Esophagus squamous epithelium (tissue), 5 donors: Measurements from ENCODE around the gene CCDC171. TPM values are rescaled to one million over a fixed set of nuclear protein-coding genes. Genes with fewer than 3 reads are reported as not detected.

Source experiments
- DNase-seq: peaks from one replicate; lab custom pipeline; 2025; lab: John Stamatoyannopoulos, UW
- H3K27ac ChIP-seq, 4 donors: fragments of 200-600 bp; sonication (generic); one replicate each; pipeline ENCODE4 v1.5.1; 2016 to 2019; ENCODE audit warnings: mild to moderate bottlenecking in 1 of 4
- H3K27me3 ChIP-seq, 4 donors: fragments of 200-600 bp; sonication (generic); 1 replicate in 3 of 4; 2 replicates in 1 of 4; pipeline versions ENCODE4 v1.5.1 to v1.6.0; 2017 to 2021; ENCODE audit warnings: antibody characterized with exemption in 1 of 4
- H3K36me3 ChIP-seq, 3 donors: fragments of 200-600 bp; sonication (generic); one replicate each; pipeline ENCODE4 v1.5.1; 2016 to 2019
- H3K4me1 ChIP-seq, 3 donors: fragments of 200-600 bp; sonication (generic); one replicate each; pipeline ENCODE4 v1.5.1; 2017 to 2019
- H3K4me3 ChIP-seq, 4 donors: fragments of 200-600 bp; sonication (generic); 1 replicate in 3 of 4; 2 replicates in 1 of 4; pipeline ENCODE4 v1.5.1; 2016 to 2019; ENCODE audit warnings: mild to moderate bottlenecking in 2 of 4, moderate library complexity in 1 of 4
- H3K9me3 ChIP-seq, 3 donors: fragments of 200-600 bp; sonication (generic); one replicate each; pipeline ENCODE4 v1.5.1; 2016 to 2019
- POLR2A ChIP-seq, 4 donors: fragments of 450-650 bp; IDR thresholded peaks; one replicate each; pipeline ENCODE4 v1.6.1; 2017; ENCODE audit warnings: antibody characterized with exemption in 4 of 4, mild to moderate bottlenecking in 4 of 4, moderate library complexity in 3 of 4
- WGBS, 2 donors: methylation state at CpG; one replicate each; pipeline ENCODE4 v1.1.5; 2018; 5-methylcytosine and 5-hydroxymethylcytosine counted together
- intact Hi-C: fragments of 100-400 bp; cut with DNase I; formaldehyde crosslinking; loops from one replicate; pipeline ENCODE4 v1.15.0; 2022
- total RNA-seq, 4 donors: library from RNA; depleted of rRNA; stranded (reverse); fragments of >200 nt; gene quantifications; one replicate each; pipeline ENCODE4 v1.1.0, GENCODE V29; 2016
- TF ChIP-seq, protein P1 (sequence below), 6 experiments: fragments of 450-650 bp in 4 of 6; fragments of 200-600 bp in 2 of 6; sonication (generic) in 2 of 6; IDR thresholded peaks; one replicate each; pipeline ENCODE4 v1.5.1; 2016 to 2019; ENCODE audit warnings: antibody characterized with exemption in 6 of 6, mild to moderate bottlenecking in 4 of 6, moderate library complexity in 4 of 6
- donor health status: DM: yes; HTN: yes; CAD: no.

Gene CCDC171
- total RNA-seq: 1 to 10 TPM in 3 of 4 donors, under 1 TPM in 1; 0.53 to 2.9 (median 1.6) TPM

- Histone ChIP-seq H3K4me3 (peak within 1 kb of the TSS; percentile 66 to 79 (median 70)), H3K9me3 (no peaks in the 10 kb centered on the region), H3K4me1 (peaks cover 4 to 19% (median 6%) of the 10 kb centered on the region in 3 donors), H3K27ac (peak within 1 kb of the TSS; percentile 85 to 92 (median 88)), H3K36me3 (no peaks in the 10 kb centered on the region), H3K27me3 (no peaks in the 10 kb centered on the region)
- TF ChIP-seq, protein P1, sequence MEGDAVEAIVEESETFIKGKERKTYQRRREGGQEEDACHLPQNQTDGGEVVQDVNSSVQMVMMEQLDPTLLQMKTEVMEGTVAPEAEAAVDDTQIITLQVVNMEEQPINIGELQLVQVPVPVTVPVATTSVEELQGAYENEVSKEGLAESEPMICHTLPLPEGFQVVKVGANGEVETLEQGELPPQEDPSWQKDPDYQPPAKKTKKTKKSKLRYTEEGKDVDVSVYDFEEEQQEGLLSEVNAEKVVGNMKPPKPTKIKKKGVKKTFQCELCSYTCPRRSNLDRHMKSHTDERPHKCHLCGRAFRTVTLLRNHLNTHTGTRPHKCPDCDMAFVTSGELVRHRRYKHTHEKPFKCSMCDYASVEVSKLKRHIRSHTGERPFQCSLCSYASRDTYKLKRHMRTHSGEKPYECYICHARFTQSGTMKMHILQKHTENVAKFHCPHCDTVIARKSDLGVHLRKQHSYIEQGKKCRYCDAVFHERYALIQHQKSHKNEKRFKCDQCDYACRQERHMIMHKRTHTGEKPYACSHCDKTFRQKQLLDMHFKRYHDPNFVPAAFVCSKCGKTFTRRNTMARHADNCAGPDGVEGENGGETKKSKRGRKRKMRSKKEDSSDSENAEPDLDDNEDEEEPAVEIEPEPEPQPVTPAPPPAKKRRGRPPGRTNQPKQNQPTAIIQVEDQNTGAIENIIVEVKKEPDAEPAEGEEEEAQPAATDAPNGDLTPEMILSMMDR (IDR thresholded peaks at IDR 0.05): no peak
- peak in 3 of 4 donors; percentile 34 to 68 (median 61) for TF ChIP-seq POLR2A (IDR thresholded peaks at IDR 0.05)
- DNase-seq: peak; percentile 24
- WGBS, 2 donors: 0 to 1% methylated on average over 7 to 21 of the region's 65 CpGs
- intact Hi-C loops: no loop called here
These were observed at the start of gene CCDC171 for GRCh38 chr9:15552636-15553527. Gene CCDC171, plus strand, starts transcription at chr9:15553043. Its CDS starts 11,046 bp downstream, at chr9:15564089.

GRCh38 chr9:15505921-15506320 is 46.9 kb upstream of the CCDC171 start:
- 83 to 93% methylated on average over 3 of the region's 3 CpGs for WGBS, 2 donors
- H3K9me3 ChIP-seq: no peaks in the 10 kb centered on the region
- H3K4me3 ChIP-seq: no peak overlapping the region
- H3K27ac ChIP-seq: no peak overlapping the region
- H3K4me1 ChIP-seq: peaks cover 0 to 21% (median 7%) of the 10 kb centered on the region in 3 donors
- H3K27me3 ChIP-seq: no peaks in the 10 kb centered on the region
- intact Hi-C loops: no loop called here
- peaks cover 0 to 45% (median 0%) of the 10 kb centered on the region in 3 donors for H3K36me3 ChIP-seq
- DNase-seq: no peak
- TF ChIP-seq, protein P1 (IDR thresholded peaks at IDR 0.05): no peak
- TF ChIP-seq POLR2A (IDR thresholded peaks at IDR 0.05): no peak

DNA sequence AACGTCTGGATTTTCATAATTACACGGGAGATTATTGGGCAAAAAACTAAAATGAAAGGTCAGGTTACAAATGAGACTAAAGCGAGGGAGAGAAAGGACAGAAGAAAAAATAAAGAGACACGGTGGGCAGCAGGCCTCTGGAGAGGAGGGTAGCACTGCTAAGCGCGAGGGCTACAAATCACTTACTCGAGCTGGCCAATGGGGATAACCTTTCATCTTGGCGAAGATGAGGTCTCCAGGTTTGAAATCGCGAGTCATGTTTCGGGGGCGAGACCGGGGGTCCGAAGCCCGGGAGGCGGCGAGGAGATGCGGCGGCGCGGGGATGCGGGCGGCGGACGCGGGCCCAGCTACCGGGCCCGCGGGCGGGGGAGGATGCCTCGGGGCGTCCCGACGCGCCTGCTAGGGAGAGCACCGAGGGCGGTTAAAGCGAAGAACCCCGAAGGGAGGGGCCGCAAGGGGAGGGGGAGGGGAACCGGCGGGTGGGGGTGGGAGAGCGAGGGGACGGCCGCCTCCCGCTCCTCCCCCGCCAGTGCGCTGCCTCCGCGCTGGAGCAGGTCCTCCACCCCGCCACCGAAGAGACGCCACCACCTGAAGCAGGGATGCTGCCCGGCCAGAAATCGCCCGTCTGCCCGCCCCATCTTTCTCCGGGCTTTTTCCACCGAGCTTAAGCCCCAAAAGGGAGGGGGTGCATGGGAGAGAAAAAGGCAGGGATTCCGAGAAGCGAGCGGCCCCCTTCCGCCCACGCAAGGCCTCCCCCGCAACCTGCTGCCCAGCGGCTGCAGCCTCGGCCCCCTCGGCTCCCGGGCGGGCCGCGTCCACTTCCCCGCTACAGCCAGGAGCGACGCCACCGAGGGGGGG is 42.7 kb upstream of the CCDC171 start:
- Histone ChIP-seq H3K9me3 (no peaks in the 10 kb centered on the region), H3K4me1 (peaks cover 4 to 32% (median 12%) of the 10 kb centered on the region in 3 donors), H3K27me3 (no peaks in the 10 kb centered on the region), H3K36me3 (peaks cover 0 to 25% (median 0%) of the 10 kb centered on the region in 3 donors), H3K4me3 (peak overlapping the region; percentile 97 to 98 (median 98)), H3K27ac (peak overlapping the region; percentile 90 to 96 (median 93))
- DNase-seq: no peak
- no peak for TF ChIP-seq POLR2A (IDR thresholded peaks at IDR 0.05)
- TF ChIP-seq, protein P1 (IDR thresholded peaks at IDR 0.05): no peak
- WGBS, 2 donors: 0 to 2% methylated on average over 19 to 25 of the region's 76 CpGs
- intact Hi-C loops: no loop called here

GRCh38 chr9:15510789-15511575 is 41.9 kb upstream of the CCDC171 start, which contains the start of gene PSIP1:
Gene PSIP1, minus strand, starts transcription at chr9:15510970. Its CDS starts 782 bp downstream, at chr9:15510188.
- Histone ChIP-seq H3K36me3 (peaks cover 0 to 18% (median 0%) of the 10 kb centered on the region in 3 donors), H3K4me3 (peak within 1 kb of the TSS; percentile 97 to 98 (median 98)), H3K9me3 (no peaks in the 10 kb centered on the region), H3K4me1 (peaks cover 4 to 32% (median 12%) of the 10 kb centered on the region in 3 donors), H3K27me3 (no peaks in the 10 kb centered on the region), H3K27ac (peak within 1 kb of the TSS; percentile 90 to 96 (median 93))
- 0% methylated on average over 11 to 32 of the region's 72 CpGs for WGBS, 2 donors
- intact Hi-C loops: no loop called here
- TF ChIP-seq, protein P1 (IDR thresholded peaks at IDR 0.05): peak in 4 of 6 experiments; percentile 8 to 43 (median 32)
- peak in 2 of 4 donors; percentile 55 to 75 for TF ChIP-seq POLR2A (IDR thresholded peaks at IDR 0.05)
- peak; percentile 55 for DNase-seq
